AG04450 (cell line): ENCODE data around the gene APOL6. TPM values are rescaled to one million over a fixed set of nuclear protein-coding genes. Genes with fewer than 3 reads are reported as not detected.

Experiments
- CTCF ChIA-PET: fragments of 300-600, 350-600 bp; formaldehyde crosslinking; extraction: SDS; loops from one replicate; lab custom pipeline; 2022; ENCODE audit warnings: antibody characterized with exemption, inconsistent platforms; lab: Charles Lee
- POLR2A ChIA-PET: fragments of 350-600 bp; formaldehyde crosslinking; extraction: SDS; loops from one replicate; lab custom pipeline; 2021; ENCODE audit warnings: antibody characterized with exemption, inconsistent platforms; lab: Yijun Ruan, JAX
- DNase-seq: peaks from one replicate; pipeline ENCODE4 v3.0.0-alpha.2; 2011; ENCODE audit warnings: low read depth, low spot score
- H3K27ac ChIP-seq: one replicate; pipeline ENCODE4 v1.5.1; 2012; ENCODE audit warnings: low read depth, low read length, control low read depth
- H3K27me3 ChIP-seq: one replicate; pipeline ENCODE4 v1.6.0; 2012; ENCODE audit warnings: low read length; ENCODE audit not compliant: control insufficient read depth, insufficient read depth
- H3K4me3 ChIP-seq: 2 replicates; pipeline ENCODE4 v1.5.1; 2011; ENCODE audit warnings: mild to moderate bottlenecking, low read depth, low read length, control low read depth
- H3K9me3 ChIP-seq: 2 replicates; pipeline ENCODE4 v1.5.1; 2012; ENCODE audit warnings: low read length; ENCODE audit not compliant: control insufficient read depth, insufficient read depth
- CTCF ChIP-seq: IDR thresholded peaks from 2 replicates; pipeline ENCODE4 v1.5.1; 2011; ENCODE audit warnings: low read depth, low read length, control low read depth, inconsistent platforms
- polyA plus RNA-seq: library from polyadenylated mRNA; depleted of rRNA; stranded (reverse); fragments of >200 nt; gene quantifications from 2 replicates; pipeline ENCODE4 v1.2.3, GENCODE V29; 2011

The APOL6 gene
- polyA plus RNA-seq, 1 experiment: 15.0 TPM

GRCh38 chr22:35601743-35602615 lies 46.3 kb upstream of the APOL6 start:
- Histone ChIP-seq H3K27ac (no peak overlapping the region), H3K4me3 (no peak overlapping the region), H3K27me3 (peaks cover 5% of the 10 kb centered on the region), H3K9me3 (no peaks in the 10 kb centered on the region)
- ChIA-PET CTCF (no interaction called here), POLR2A (no interaction called here)
- no peak for TF ChIP-seq CTCF
- DNase-seq: peak; percentile 20

GRCh38 chr22:35604621-35605368 lies 43.5 kb upstream of the APOL6 start:
- CTCF ChIA-PET: no interaction called here
- POLR2A ChIA-PET: no interaction called here
- Histone ChIP-seq H3K27ac (no peak overlapping the region), H3K27me3 (peaks cover 18% of the 10 kb centered on the region), H3K4me3 (no peak overlapping the region), H3K9me3 (no peaks in the 10 kb centered on the region)
- no peak for TF ChIP-seq CTCF
- no peak for DNase-seq

- H3K9me3 ChIP-seq: no peaks in the 10 kb centered on the region
- no peak for DNase-seq
- no peak overlapping the region for H3K27ac ChIP-seq
- ChIA-PET CTCF (interaction anchor here (0.5 kb wide), 1 partner anchor 104 kb away, joined by 6 read pairs; no protein-coding TSS in a partner anchor), POLR2A (no interaction called here)
- peaks cover 21% of the 10 kb centered on the region for H3K27me3 ChIP-seq
- TF ChIP-seq CTCF: no peak
- H3K4me3 ChIP-seq: no peak overlapping the region
These were observed 42.9 kb upstream of the APOL6 start for GRCh38 chr22:35605369-35605680.

- Histone ChIP-seq H3K27me3 (peaks cover 26% of the 10 kb centered on the region), H3K9me3 (no peaks in the 10 kb centered on the region), H3K4me3 (no peak overlapping the region), H3K27ac (no peak overlapping the region)
- DNase-seq: no peak
- ChIA-PET CTCF (interaction anchor here (0.5 kb wide), 1 partner anchor 104 kb away, joined by 6 read pairs; no protein-coding TSS in a partner anchor), POLR2A (no interaction called here)
- TF ChIP-seq CTCF: no peak
These were observed 42.3 kb upstream of the APOL6 start for GRCh38 chr22:35605851-35606481.
